ENCODE data around the gene ATOH7. TPM values are rescaled to one million over a fixed set of nuclear protein-coding genes. Genes with fewer than 3 reads are reported as not detected.

ATOH7 gene
- total RNA-seq, 1 experiment from 2014 or later: not detected

DNA sequence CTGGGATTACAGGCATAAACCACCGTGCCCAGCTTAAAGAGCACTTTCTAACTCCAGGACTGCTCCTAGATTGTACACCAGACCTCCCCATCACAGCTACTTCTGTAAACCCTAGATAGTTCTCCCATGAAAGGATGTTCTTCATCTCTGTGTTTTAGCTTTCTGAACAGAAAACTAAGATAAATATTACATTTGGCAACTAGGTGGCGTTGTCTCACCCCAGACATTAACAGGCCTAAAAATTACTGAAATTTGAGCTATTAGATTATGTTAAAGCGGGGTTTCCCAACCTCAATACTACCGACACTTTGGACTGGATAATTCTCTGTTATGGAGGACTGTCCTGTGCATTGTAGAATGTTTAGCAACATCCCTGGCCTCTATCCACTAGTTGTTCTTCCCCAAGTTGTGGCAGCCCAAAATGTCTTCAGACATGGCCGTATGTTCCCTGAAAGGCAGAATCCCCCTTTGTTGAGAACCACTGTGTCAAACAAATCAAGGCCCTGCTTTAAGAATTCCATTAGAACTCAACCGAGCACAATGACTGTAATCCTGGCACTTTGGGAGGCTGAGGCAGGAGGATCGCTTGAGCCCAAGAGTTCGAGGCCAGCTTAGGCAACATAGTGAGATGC lies 19.1 kb downstream of the ATOH7 start:
- peak overlapping the region; percentile 98 for H2AFZ ChIP-seq (ENCODE audit: low read depth, low read length, poor library complexity, severe bottlenecking)
- CTCF ChIA-PET: interaction anchor here (0.5 to 2.4 kb wide), 34 partner anchors 9 to 743 kb away, joined by 3 to 69 read pairs (median 4); partner anchors contain the start of genes ATOH7 and DDX21
- no peaks in the 10 kb centered on the region for H4K20me1 ChIP-seq (ENCODE audit: insufficient read depth)
- no peak overlapping the region for H3K27ac ChIP-seq (ENCODE audit: low read depth, low read length)
- H3K27me3 ChIP-seq (ENCODE audit: insufficient read depth, low read length): no peaks in the 10 kb centered on the region
- H3K9ac ChIP-seq (ENCODE audit: low read length): no peak overlapping the region
- no peaks in the 10 kb centered on the region for H3K9me2 ChIP-seq (ENCODE audit: insufficient read depth)
- RAD21 ChIA-PET (ENCODE audit: low non-redundant PET in 1 of 2, low total read pairs in 2 of 2, uncharacterized antibody in 2 of 2, unreplicated experiment in 2 of 2): interaction anchor here (0.7 to 1.2 kb wide), 4 partner anchors 89 to 424 kb away, joined by 4 to 12 read pairs (median 6); partner anchors contain the start of gene HNRNPH3 (in 1 of the 2)
- no peak overlapping the region for H3K4me2 ChIP-seq (ENCODE audit: low read length)
- H3K79me2 ChIP-seq (ENCODE audit: insufficient read depth, low read length): no peaks in the 10 kb centered on the region
- no peak overlapping the region for H3K4me3 ChIP-seq (replicated peaks in 1 of 2; ENCODE audit: low read depth in 1 of 2, low read length in 2 of 2)
- POLR2A ChIA-PET: interaction anchor here (0.9 kb wide), 1 partner anchor 136 kb away, joined by 3 read pairs; no protein-coding TSS in a partner anchor
- ATAC-seq: peak; percentile 36
- TF ChIP-seq, protein P1, sequence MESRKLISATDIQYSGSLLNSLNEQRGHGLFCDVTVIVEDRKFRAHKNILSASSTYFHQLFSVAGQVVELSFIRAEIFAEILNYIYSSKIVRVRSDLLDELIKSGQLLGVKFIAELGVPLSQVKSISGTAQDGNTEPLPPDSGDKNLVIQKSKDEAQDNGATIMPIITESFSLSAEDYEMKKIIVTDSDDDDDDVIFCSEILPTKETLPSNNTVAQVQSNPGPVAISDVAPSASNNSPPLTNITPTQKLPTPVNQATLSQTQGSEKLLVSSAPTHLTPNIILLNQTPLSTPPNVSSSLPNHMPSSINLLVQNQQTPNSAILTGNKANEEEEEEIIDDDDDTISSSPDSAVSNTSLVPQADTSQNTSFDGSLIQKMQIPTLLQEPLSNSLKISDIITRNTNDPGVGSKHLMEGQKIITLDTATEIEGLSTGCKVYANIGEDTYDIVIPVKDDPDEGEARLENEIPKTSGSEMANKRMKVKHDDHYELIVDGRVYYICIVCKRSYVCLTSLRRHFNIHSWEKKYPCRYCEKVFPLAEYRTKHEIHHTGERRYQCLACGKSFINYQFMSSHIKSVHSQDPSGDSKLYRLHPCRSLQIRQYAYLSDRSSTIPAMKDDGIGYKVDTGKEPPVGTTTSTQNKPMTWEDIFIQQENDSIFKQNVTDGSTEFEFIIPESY (IDR thresholded peaks at IDR 0.05; ENCODE audit: extremely low read depth, insufficient replicate concordance, low read length): no peak
- TF ChIP-seq, protein P2, sequence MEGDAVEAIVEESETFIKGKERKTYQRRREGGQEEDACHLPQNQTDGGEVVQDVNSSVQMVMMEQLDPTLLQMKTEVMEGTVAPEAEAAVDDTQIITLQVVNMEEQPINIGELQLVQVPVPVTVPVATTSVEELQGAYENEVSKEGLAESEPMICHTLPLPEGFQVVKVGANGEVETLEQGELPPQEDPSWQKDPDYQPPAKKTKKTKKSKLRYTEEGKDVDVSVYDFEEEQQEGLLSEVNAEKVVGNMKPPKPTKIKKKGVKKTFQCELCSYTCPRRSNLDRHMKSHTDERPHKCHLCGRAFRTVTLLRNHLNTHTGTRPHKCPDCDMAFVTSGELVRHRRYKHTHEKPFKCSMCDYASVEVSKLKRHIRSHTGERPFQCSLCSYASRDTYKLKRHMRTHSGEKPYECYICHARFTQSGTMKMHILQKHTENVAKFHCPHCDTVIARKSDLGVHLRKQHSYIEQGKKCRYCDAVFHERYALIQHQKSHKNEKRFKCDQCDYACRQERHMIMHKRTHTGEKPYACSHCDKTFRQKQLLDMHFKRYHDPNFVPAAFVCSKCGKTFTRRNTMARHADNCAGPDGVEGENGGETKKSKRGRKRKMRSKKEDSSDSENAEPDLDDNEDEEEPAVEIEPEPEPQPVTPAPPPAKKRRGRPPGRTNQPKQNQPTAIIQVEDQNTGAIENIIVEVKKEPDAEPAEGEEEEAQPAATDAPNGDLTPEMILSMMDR (IDR thresholded peaks at IDR 0.05 in 2 of 3, conservative IDR thresholded peaks at IDR 0.05 in 1 of 3; ENCODE audit: borderline replicate concordance in 1 of 3, insufficient read depth in 1 of 3, low read depth in 2 of 3, low read length in 2 of 3): peak; percentile 56 to 74 (median 73); a peak in 5 of 6 replicates
- TF ChIP-seq POLR2AphosphoS5 (IDR thresholded peaks at IDR 0.05; ENCODE audit: low read depth, low read length) (no peak), TCF7L2 (IDR thresholded peaks at IDR 0.05; ENCODE audit: borderline replicate concordance, extremely low read depth, insufficient read depth, insufficient read length) (no peak), FOSL1 (IDR thresholded peaks at IDR 0.05; ENCODE audit: low read depth) (no peak), ELF1 (IDR thresholded peaks at IDR 0.05; ENCODE audit: borderline replicate concordance, low read depth) (no peak), EZH2phosphoT487 (IDR thresholded peaks at IDR 0.05; ENCODE audit: borderline replicate concordance) (no peak), RAD21 (IDR thresholded peaks at IDR 0.05; ENCODE audit: low read depth) (peak; percentile 81)
- H3K9me3 ChIP-seq (ENCODE audit: control insufficient read depth in 1 of 2, insufficient read depth in 1 of 2, low read depth in 1 of 2, low read length in 2 of 2): no peaks in the 10 kb centered on the region
- intact Hi-C loops (cut with micrococcal nuclease): loop anchor here (1.0 to 2.0 kb wide), 2 partner anchors 89 to 684 kb away; no protein-coding TSS in a partner anchor
- peaks cover 0 to 7% of the 10 kb centered on the region in 2 experiments; a peak in 1 of 4 replicates for H3K4me1 ChIP-seq (ENCODE audit: control insufficient read depth in 1 of 2, insufficient read depth in 2 of 2, low read length in 2 of 2)
- no peak for DNase-seq (ENCODE audit: low read depth, low spot score)
- no peaks in the 10 kb centered on the region for H3K36me3 ChIP-seq (ENCODE audit: control insufficient read depth in 1 of 2, insufficient read depth in 2 of 2, low read length in 2 of 2)
- BruUV-seq (replicated peaks): no TSS peak
